ENCODE data around the gene LCE1F. TPM values are rescaled to one million over a fixed set of nuclear protein-coding genes. Genes with fewer than 3 reads are reported as not detected.

LCE1F gene, protein sequence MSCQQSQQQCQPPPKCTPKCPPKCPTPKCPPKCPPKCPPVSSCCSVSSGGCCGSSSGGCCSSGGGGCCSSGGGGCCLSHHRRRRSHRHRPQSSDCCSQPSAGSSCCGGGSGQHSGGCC
- total RNA-seq, result not detected in 2 replicates
- long read RNA-seq, result 0 reads

DNA sequence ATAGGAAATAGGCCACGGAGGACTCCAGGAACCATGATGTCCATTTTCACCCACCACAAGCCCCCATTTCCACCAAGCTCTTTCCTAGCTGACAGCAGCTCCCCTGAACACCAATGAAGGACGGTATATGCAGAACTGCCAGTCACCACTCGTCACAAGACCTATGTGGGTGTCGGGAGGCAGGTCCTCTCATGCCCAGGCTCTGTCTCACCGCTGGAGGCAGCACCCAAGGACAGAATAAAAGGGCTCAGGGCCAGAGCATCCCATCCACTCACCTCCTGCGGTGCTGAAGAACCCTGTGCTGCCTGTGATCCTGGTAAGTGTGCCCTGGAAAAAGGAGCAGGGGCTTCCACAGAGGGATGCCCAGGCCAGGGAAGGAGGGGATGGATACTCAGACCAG, at the start of gene LCE1F:
Gene LCE1F (plus strand): TSS at position 266 of the 400 bp plus-strand sequence. CDS start 1,232 bp downstream, outside the sequence.
- Mint-ChIP-seq H3K9me3 (ENCODE audit: low read depth) (peaks cover 65% of the 10 kb centered on the region), H3K27me3 (no peaks in the 10 kb centered on the region), H3K4me3 (ENCODE audit: low read depth) (no peak within 1 kb of the TSS), H3K36me3 (ENCODE audit: insufficient read depth) (peaks cover 2% of the 10 kb centered on the region), H3K27ac (no peak within 1 kb of the TSS), H3K4me1 (ENCODE audit: low read depth) (no peaks in the 10 kb centered on the region)
- TF ChIP-seq CTCF (IDR thresholded peaks at IDR 0.05; ENCODE audit: unreplicated experiment), result no peak
- DNase-seq (ENCODE audit: low spot score, unreplicated experiment), result no peak

DNA sequence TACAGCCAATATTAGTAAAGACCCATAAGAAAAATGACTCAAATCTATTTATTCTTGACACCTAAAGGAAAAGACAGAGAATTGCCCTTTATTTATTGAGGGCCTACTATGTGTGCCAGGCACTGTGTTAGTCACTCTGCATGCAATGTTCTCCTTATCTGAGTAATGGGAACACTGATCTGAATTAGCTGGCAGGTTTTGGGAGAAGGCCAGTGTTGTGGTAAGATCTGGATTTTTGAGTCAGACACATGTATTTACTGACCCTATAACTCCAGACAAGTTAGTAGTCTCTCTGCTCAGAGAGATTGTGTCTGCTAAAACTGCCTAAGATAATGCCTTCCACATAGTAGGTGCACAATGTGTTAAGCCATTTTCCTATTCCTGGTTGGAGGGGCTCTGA, 49.7 kb upstream of the LCE1F start:
- Mint-ChIP-seq H3K27me3 (no peaks in the 10 kb centered on the region), H3K4me3 (ENCODE audit: low read depth) (no peak overlapping the region), H3K9me3 (ENCODE audit: low read depth) (peaks cover 58% of the 10 kb centered on the region), H3K27ac (no peak overlapping the region), H3K4me1 (ENCODE audit: low read depth) (no peaks in the 10 kb centered on the region), H3K36me3 (ENCODE audit: insufficient read depth) (no peaks in the 10 kb centered on the region)
- DNase-seq (ENCODE audit: low spot score, unreplicated experiment), result no peak
- no peak for TF ChIP-seq CTCF (IDR thresholded peaks at IDR 0.05; ENCODE audit: unreplicated experiment)

DNA sequence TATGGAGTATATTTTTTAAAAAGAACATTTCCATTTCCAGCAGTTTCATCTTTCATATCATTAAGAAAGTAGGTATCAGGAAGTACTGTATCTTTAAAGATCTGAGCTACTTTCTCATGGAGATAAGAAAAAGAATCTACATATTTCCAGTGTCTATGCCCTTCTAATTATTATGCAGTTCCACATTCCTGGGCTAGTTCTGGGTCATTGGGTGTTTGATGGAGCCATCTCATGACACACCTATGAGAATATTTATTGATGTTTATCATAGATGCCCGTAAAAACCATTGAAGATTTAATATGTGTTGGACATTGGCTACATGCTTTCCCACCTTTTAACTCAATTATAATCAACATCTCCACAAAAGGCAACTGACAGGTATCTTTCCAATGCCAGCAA, 46.0 kb upstream of the LCE1F start:
- Mint-ChIP-seq H3K27ac (no peak overlapping the region), H3K36me3 (ENCODE audit: insufficient read depth) (no peaks in the 10 kb centered on the region), H3K4me1 (ENCODE audit: low read depth) (no peaks in the 10 kb centered on the region), H3K4me3 (ENCODE audit: low read depth) (no peak overlapping the region), H3K27me3 (no peaks in the 10 kb centered on the region), H3K9me3 (ENCODE audit: low read depth) (peaks cover 53% of the 10 kb centered on the region)
- TF ChIP-seq CTCF (IDR thresholded peaks at IDR 0.05; ENCODE audit: unreplicated experiment), result no peak
- DNase-seq (ENCODE audit: low spot score, unreplicated experiment), result no peak

DNA sequence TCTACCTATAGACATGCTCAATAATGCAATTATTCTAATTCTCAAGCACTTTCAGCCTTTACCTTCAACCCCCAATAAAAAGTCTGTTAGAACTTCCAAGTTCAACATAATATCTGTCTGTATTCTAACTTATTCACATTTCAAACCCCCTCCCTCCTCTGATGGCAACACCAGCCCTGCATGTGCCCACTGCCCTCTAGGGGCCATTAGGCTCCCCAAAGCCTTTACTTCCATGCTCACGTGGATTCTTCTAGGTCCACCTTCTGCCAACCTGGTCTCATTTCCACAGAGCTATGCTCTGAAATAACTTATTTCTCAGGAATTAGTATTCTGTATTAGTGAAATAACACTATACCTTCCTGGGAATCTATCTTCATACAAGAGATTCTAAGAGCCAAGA, 39.3 kb upstream of the LCE1F start:
- H3K27me3 Mint-ChIP-seq, result no peaks in the 10 kb centered on the region
- H3K27ac Mint-ChIP-seq, result no peak overlapping the region
- no peaks in the 10 kb centered on the region for H3K4me1 Mint-ChIP-seq (ENCODE audit: low read depth)
- no peaks in the 10 kb centered on the region for H3K36me3 Mint-ChIP-seq (ENCODE audit: insufficient read depth)
- H3K4me3 Mint-ChIP-seq (ENCODE audit: low read depth), result no peak overlapping the region
- no peak for DNase-seq (ENCODE audit: low spot score, unreplicated experiment)
- no peak for TF ChIP-seq CTCF (IDR thresholded peaks at IDR 0.05; ENCODE audit: unreplicated experiment)
- peaks cover 59% of the 10 kb centered on the region for H3K9me3 Mint-ChIP-seq (ENCODE audit: low read depth)

- Mint-ChIP-seq H3K27ac (no peak overlapping the region), H3K9me3 (ENCODE audit: low read depth) (peaks cover 70% of the 10 kb centered on the region), H3K4me1 (ENCODE audit: low read depth) (no peaks in the 10 kb centered on the region), H3K27me3 (no peaks in the 10 kb centered on the region), H3K36me3 (ENCODE audit: insufficient read depth) (no peaks in the 10 kb centered on the region), H3K4me3 (ENCODE audit: low read depth) (no peak overlapping the region)
- no peak for DNase-seq (ENCODE audit: low spot score, unreplicated experiment)
- no peak for TF ChIP-seq CTCF (IDR thresholded peaks at IDR 0.05; ENCODE audit: unreplicated experiment)
Observed at GRCh38 chr1:152737997-152738396, 36.9 kb upstream of the LCE1F start.
